Mesothelial cell of epicardium (in vitro differentiated cells): ENCODE results near the gene PSAPL1. TPM values are rescaled to one million over a fixed set of nuclear protein-coding genes. Genes with fewer than 3 reads are reported as not detected.
A peak's percentile ranks its signal among the peaks of the same experiment; 100 is the strongest.

Source experiments
- DNase-seq, 2 experiments: peaks; one replicate each; pipeline ENCODE4 v3.0.0; 2021; ENCODE audit warnings: low spot score in 2 of 2; ENCODE audit not compliant: unreplicated experiment in 2 of 2
- H3K27ac Mint-ChIP-seq: 2 replicates; pipeline ENCODE4 v1.8.0; 2021; ENCODE audit warnings: mixed read lengths
- H3K27me3 Mint-ChIP-seq: 2 replicates; pipeline ENCODE4 v1.8.0; 2021; ENCODE audit warnings: low read depth, mixed read lengths
- H3K36me3 Mint-ChIP-seq: 2 replicates; pipeline ENCODE4 v1.8.0; 2021; ENCODE audit warnings: mixed read lengths
- H3K4me1 Mint-ChIP-seq: 2 replicates; pipeline ENCODE4 v1.8.0; 2021; ENCODE audit warnings: mixed read lengths
- H3K4me3 Mint-ChIP-seq: 2 replicates; pipeline ENCODE4 v1.8.0; 2021; ENCODE audit warnings: mild to moderate bottlenecking, moderate library complexity, mixed read lengths
- H3K9me3 Mint-ChIP-seq: 2 replicates; pipeline ENCODE4 v1.8.0; 2021; ENCODE audit warnings: mixed read lengths
- total RNA-seq: library from RNA; stranded (reverse); gene quantifications from 3 replicates; pipeline ENCODE4 v1.2.1, GENCODE V29; 2021
- TF ChIP-seq, protein P1 (sequence below): fragments of 200-600 bp; sonication (generic); IDR thresholded peaks from one replicate; pipeline ENCODE4 v1.5.0; 2021; ENCODE audit warnings: antibody characterized with exemption; ENCODE audit not compliant: unreplicated experiment

The PSAPL1 gene
- total RNA-seq, 1 donor from 2014 or later: not detected

DNA sequence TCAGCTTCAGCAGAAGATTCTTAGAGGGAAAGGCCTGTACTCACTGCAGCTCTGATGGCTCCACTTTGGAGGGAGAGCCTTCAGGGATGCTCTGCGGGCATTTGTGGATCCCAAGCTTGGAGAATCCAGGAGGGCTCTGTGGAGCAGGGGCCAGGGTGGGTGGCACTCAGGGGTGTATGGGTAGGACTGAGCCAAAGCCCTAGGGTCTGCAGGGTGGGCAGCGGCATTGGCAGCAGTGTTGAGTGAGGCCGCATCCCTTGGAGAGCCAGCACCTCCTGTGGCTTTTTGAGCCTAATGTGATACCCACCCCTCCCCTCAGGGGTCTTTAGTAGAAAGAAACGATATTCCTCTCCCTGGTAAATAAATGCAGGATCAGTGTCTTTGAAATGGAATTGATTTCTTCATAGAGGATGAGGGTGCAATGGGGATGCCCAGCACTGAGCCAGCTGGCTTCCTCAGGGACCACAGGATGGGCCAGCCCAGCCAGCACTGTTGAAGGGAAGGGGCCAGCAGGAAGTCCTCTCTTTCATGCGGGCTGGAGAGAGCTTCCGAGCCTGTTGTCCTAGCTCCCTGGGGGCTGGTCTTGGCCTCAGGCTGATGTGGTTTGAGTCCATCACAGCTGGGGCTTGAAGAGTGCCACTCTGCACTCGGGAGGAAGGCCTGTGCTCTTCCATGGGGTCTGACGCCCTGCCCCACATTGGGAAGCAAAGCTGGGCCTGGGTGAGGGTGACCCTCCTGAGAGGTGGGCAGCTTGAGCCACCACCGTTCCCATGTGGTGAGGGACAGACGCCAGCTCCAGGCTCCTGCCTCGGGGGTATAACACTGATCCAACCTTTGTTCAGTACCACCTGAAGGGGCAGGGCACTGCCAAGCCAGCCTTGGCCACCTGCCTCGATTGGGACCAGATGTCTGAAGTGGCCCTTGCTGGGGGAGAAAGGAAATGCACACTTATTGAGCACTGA, 49.5 kb downstream of the PSAPL1 start:
- DNase-seq: peak in 1 of 2 experiments; percentile 27
- no peaks in the 10 kb centered on the region for H3K4me1 Mint-ChIP-seq
- no peaks in the 10 kb centered on the region for H3K9me3 Mint-ChIP-seq
- peaks cover 3% of the 10 kb centered on the region for H3K27me3 Mint-ChIP-seq
- no peak overlapping the region for H3K27ac Mint-ChIP-seq
- H3K4me3 Mint-ChIP-seq: no peak overlapping the region
- TF ChIP-seq, protein P1, sequence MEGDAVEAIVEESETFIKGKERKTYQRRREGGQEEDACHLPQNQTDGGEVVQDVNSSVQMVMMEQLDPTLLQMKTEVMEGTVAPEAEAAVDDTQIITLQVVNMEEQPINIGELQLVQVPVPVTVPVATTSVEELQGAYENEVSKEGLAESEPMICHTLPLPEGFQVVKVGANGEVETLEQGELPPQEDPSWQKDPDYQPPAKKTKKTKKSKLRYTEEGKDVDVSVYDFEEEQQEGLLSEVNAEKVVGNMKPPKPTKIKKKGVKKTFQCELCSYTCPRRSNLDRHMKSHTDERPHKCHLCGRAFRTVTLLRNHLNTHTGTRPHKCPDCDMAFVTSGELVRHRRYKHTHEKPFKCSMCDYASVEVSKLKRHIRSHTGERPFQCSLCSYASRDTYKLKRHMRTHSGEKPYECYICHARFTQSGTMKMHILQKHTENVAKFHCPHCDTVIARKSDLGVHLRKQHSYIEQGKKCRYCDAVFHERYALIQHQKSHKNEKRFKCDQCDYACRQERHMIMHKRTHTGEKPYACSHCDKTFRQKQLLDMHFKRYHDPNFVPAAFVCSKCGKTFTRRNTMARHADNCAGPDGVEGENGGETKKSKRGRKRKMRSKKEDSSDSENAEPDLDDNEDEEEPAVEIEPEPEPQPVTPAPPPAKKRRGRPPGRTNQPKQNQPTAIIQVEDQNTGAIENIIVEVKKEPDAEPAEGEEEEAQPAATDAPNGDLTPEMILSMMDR: no peak
- H3K36me3 Mint-ChIP-seq: no peaks in the 10 kb centered on the region

DNA sequence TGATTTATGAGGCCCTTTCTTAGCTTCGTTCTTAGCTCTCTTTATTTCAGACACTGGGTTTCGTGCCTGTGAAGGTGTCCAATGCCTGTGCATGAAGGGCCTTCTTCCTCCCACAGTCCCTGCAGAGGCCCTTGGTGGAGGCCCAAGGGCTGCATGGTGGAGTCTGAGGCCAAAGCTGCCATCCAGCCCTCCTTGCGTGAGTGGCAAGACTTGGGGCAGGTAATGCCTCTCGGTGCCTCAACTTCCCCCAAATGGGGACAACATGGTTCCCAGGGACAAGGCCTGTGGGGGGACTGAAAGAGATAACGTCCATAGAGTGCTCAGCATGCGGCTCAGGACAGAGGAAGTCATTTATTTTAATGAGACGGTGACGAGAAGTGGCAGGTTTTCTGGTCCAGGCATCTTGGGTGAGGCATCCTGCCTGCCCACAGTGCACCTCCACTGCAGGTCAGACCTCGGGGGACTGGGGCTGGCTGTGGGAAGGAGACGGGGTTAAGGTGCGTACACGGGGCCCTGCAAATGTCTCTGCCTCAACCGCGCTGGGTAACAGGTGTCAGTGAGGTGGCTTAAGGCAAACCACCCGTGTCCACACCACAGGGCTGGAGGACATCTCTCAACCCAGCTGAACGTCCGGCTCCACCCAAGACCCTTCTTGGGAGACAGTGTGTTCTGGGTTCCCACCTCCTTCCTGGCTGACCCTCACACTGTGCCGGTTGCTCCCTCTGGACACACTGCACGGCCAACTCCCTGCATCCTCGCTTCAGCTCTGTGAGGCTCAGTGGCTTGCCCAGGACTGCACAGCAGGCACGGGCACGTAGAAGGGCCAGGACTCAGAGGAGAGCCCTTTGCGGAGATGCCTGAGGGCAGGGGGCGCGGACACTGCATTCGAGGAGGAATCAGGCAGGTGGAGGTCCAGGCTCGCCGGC, 50.5 kb downstream of the PSAPL1 start:
- no peak overlapping the region for H3K27ac Mint-ChIP-seq
- H3K9me3 Mint-ChIP-seq: no peaks in the 10 kb centered on the region
- H3K27me3 Mint-ChIP-seq: peaks cover 2% of the 10 kb centered on the region
- no peaks in the 10 kb centered on the region for H3K4me1 Mint-ChIP-seq
- DNase-seq: peak in 1 of 2 experiments; percentile 34
- H3K4me3 Mint-ChIP-seq: no peak overlapping the region
- H3K36me3 Mint-ChIP-seq: no peaks in the 10 kb centered on the region
- TF ChIP-seq, protein P1: no peak

DNA sequence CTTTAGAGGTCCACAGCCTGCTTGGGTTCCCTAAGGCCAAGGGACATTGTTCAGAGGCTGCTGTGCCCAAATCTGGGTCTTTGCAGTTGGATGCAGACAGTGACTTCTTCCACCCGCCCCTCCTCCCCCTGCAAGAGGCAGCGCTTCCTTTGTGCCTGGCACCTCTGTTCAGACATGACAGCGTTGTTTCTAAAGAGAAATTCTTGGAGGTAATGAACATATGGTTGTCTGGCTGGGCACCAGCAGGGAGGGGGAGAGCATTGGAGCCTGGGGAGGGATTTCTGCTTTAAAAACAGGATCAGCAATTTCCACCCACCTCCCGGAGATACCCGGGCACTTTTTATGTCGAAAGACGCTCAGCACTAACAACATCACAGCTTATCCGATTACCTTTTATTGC, 51.5 kb downstream of the PSAPL1 start:
- peak in 1 of 2 experiments; percentile 29 for DNase-seq
- H3K27me3 Mint-ChIP-seq: peaks cover 3% of the 10 kb centered on the region
- H3K9me3 Mint-ChIP-seq: no peaks in the 10 kb centered on the region
- TF ChIP-seq, protein P1: no peak
- no peak overlapping the region for H3K4me3 Mint-ChIP-seq
- H3K4me1 Mint-ChIP-seq: no peaks in the 10 kb centered on the region
- H3K36me3 Mint-ChIP-seq: no peaks in the 10 kb centered on the region
- H3K27ac Mint-ChIP-seq: no peak overlapping the region

DNA sequence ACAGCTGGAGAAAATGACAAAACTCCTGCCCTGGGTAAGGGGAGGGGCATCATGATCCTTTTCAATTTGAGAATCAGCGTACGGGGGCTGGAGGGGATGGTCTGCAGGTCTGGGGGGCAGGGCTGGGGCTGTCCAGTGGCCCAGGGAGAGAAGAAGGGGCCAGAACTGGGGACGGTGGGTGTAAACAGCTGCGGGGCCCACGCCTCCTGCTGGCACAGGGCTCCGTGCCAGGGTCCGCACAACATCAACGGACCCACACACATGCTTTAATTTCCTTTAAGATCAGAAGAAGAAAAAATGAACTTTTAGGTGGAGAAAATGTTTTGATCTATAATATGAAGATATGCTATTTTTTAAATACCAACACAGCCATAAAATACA, 52.1 kb downstream of the PSAPL1 start:
- peaks cover 9% of the 10 kb centered on the region for H3K27me3 Mint-ChIP-seq
- no peak overlapping the region for H3K27ac Mint-ChIP-seq
- H3K9me3 Mint-ChIP-seq: no peaks in the 10 kb centered on the region
- no peaks in the 10 kb centered on the region for H3K4me1 Mint-ChIP-seq
- H3K36me3 Mint-ChIP-seq: no peaks in the 10 kb centered on the region
- no peak for DNase-seq
- H3K4me3 Mint-ChIP-seq: no peak overlapping the region
- TF ChIP-seq, protein P1: no peak

DNA sequence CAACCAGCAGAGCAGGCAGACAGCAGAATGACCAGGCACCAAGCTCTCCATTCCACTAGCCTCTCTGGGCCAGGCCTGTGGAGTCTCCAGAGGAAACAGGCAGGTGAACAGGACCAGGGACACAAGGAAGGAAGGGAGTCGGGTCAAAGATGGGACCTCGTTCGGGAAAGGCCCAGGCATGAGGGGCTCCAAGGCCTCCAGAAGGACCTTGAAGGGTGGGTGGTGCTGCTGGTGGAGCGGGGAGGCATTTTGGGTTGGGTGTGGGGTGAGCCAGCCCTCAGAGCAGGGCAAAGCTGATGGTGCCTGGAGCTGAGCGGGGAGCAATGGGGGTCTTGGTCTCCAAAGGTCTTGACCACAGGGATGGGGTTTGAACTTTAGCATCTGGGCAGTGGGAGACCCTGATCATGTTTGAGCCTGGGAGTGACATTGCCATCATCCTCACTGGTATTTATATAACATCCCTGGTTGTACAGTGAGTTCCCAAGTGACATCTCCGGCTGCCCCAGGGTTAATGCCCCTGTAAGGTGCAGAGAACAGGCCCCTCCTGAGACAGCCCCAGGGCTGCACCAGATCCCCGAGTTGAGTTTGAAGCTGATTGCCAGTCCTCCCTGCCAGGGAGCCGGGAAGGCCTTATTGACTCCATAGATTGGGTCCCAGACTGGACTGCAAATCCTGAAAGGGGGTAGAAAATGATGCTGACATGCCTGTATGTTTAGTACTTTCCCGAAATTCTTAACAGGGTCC, 52.7 kb downstream of the PSAPL1 start:
- no peaks in the 10 kb centered on the region for H3K4me1 Mint-ChIP-seq
- DNase-seq: no peak
- H3K27ac Mint-ChIP-seq: no peak overlapping the region
- no peaks in the 10 kb centered on the region for H3K9me3 Mint-ChIP-seq
- H3K27me3 Mint-ChIP-seq: peaks cover 9% of the 10 kb centered on the region
- TF ChIP-seq, protein P1: no peak
- no peaks in the 10 kb centered on the region for H3K36me3 Mint-ChIP-seq
- H3K4me3 Mint-ChIP-seq: no peak overlapping the region
